Cardiac muscle cell (in vitro differentiated cells and primary cell): Measurements from ENCODE around the gene ARHGEF11. TPM values are rescaled to one million over a fixed set of nuclear protein-coding genes. Genes with fewer than 3 reads are reported as not detected.

Experiments
- DNase-seq, 2 donors: peaks; one replicate each; pipeline versions ENCODE4 v3.0.0 to v3.0.0-alpha.2; 2010 to 2017; ENCODE audit warnings: low read depth in 1 of 2, low spot score in 1 of 2
- H3K27ac ChIP-seq: fragments of 200-600 bp; sonication (generic); 2 replicates; pipeline ENCODE4 v1.5.1; 2016
- H3K27me3 ChIP-seq: fragments of 200-600 bp; sonication (generic); 2 replicates; pipeline ENCODE4 v1.6.0; 2016; ENCODE audit warnings: control low read depth
- H3K36me3 ChIP-seq: fragments of 200-600 bp; sonication (generic); 2 replicates; pipeline ENCODE4 v1.5.1; 2016; ENCODE audit warnings: control low read depth
- H3K4me1 ChIP-seq: fragments of 200-600 bp; sonication (generic); 2 replicates; pipeline ENCODE4 v1.8.1; 2017; ENCODE audit warnings: low read depth, mild to moderate bottlenecking, mixed run types
- H3K4me3 ChIP-seq: fragments of 200-600 bp; sonication (generic); 2 replicates; pipeline ENCODE4 v1.5.1; 2016; ENCODE audit warnings: mild to moderate bottlenecking
- H3K9me3 ChIP-seq: fragments of 200-600 bp; sonication (generic); 2 replicates; pipeline ENCODE4 v1.5.1; 2017; ENCODE audit warnings: low read depth, mild to moderate bottlenecking, control low read depth
- polyA plus RNA-seq: library from polyadenylated mRNA; unstranded; fragments of >200 nt; fragmentation: Nextera tagmentation; extraction: Ambion mirVana; gene quantifications from 2 replicates; pipeline ENCODE4 v1.2.1, GENCODE V29; 2016
- total RNA-seq: library from RNA; depleted of rRNA; stranded (reverse); fragments of >200 nt; gene quantifications from 2 replicates; pipeline ENCODE4 v1.2.3, GENCODE V29; 2016
- TF ChIP-seq, protein P1 (sequence below): IDR thresholded peaks from 2 replicates; pipeline ENCODE4 v1.5.1; 2012; ENCODE audit warnings: low read depth, mild to moderate bottlenecking, low read length

The ARHGEF11 gene
- total and polyA plus RNA-seq, 2 experiments from 2014 or later = 25.8 to 40.1 TPM

DNA sequence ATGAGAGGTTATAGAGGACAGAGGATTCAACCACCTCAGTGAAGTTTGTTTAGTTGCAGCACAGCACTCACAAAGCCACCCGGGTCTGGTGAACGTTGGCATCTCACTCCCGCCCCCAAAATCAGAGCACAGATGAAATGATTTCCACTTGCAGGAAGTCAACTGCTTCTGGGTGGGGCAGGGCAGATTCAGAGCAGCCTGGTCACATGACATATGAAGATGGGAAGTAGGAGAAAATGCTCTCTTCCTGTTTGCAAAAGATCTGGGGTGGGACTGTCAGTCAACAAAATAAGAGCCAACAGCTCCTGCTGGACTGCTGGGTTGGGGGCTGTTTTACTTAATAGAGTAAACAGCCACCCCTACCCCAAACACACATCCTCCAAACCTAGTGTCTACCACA, 81.9 kb downstream of the ARHGEF11 start:
- peaks cover 35% of the 10 kb centered on the region for H3K36me3 ChIP-seq
- H3K4me1 ChIP-seq = peaks cover 22% of the 10 kb centered on the region
- no peaks in the 10 kb centered on the region for H3K9me3 ChIP-seq
- no peak overlapping the region for H3K27ac ChIP-seq
- TF ChIP-seq, protein P1, sequence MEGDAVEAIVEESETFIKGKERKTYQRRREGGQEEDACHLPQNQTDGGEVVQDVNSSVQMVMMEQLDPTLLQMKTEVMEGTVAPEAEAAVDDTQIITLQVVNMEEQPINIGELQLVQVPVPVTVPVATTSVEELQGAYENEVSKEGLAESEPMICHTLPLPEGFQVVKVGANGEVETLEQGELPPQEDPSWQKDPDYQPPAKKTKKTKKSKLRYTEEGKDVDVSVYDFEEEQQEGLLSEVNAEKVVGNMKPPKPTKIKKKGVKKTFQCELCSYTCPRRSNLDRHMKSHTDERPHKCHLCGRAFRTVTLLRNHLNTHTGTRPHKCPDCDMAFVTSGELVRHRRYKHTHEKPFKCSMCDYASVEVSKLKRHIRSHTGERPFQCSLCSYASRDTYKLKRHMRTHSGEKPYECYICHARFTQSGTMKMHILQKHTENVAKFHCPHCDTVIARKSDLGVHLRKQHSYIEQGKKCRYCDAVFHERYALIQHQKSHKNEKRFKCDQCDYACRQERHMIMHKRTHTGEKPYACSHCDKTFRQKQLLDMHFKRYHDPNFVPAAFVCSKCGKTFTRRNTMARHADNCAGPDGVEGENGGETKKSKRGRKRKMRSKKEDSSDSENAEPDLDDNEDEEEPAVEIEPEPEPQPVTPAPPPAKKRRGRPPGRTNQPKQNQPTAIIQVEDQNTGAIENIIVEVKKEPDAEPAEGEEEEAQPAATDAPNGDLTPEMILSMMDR = no peak
- DNase-seq = no peak
- no peaks in the 10 kb centered on the region for H3K27me3 ChIP-seq
- no peak overlapping the region for H3K4me3 ChIP-seq

DNA sequence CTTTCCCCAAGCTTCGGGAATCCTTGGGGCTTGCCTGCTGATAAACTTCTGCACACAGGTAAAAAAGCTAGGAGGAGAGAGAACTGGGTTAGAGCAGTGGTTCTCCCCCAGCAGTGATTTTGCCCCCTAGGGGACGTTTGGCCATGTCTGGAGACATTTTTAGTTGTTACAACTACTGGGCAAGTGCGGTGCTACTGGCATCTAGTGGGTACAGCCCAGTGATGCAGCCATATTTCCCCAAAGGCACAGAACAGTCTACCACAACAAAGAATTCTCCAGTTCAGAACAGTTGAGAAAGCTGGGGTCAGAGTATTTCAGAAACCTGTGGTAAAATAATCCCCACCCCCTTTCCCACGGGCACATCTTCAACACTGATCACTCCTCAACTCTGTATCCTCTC, 83.8 kb downstream of the ARHGEF11 start:
- Histone ChIP-seq H3K4me1 (peaks cover 33% of the 10 kb centered on the region), H3K9me3 (no peaks in the 10 kb centered on the region), H3K4me3 (no peak overlapping the region), H3K27me3 (no peaks in the 10 kb centered on the region), H3K27ac (peak overlapping the region; percentile 12), H3K36me3 (peaks cover 27% of the 10 kb centered on the region)
- DNase-seq = peak in 1 of 2 donors; percentile 18
- TF ChIP-seq, protein P1 = peak; percentile 13

DNA sequence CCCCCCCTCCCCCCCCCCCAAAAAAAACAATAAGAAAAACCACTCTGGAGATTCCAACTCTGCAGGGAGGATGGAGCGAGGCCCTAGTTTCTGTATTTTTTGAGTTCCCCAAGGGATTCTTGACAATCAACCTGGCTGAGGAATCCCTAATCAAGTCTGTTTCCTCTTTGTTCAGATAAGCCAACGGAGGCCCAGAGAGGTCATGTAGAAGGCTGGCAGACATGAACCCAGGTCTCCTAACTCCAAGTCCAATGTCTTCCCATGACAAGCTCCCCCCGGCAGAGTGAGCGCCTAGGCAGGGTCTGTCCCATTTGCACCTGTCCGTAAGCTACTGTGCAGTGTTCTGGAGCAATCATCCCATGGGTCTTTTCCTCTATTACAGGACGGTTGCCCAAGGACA, 85.6 kb downstream of the ARHGEF11 start:
- peaks cover 33% of the 10 kb centered on the region for H3K4me1 ChIP-seq
- no peaks in the 10 kb centered on the region for H3K27me3 ChIP-seq
- TF ChIP-seq, protein P1 = no peak
- no peak overlapping the region for H3K4me3 ChIP-seq
- peak overlapping the region; percentile 93 for H3K27ac ChIP-seq
- no peak for DNase-seq
- no peaks in the 10 kb centered on the region for H3K9me3 ChIP-seq
- H3K36me3 ChIP-seq = peaks cover 23% of the 10 kb centered on the region

DNA sequence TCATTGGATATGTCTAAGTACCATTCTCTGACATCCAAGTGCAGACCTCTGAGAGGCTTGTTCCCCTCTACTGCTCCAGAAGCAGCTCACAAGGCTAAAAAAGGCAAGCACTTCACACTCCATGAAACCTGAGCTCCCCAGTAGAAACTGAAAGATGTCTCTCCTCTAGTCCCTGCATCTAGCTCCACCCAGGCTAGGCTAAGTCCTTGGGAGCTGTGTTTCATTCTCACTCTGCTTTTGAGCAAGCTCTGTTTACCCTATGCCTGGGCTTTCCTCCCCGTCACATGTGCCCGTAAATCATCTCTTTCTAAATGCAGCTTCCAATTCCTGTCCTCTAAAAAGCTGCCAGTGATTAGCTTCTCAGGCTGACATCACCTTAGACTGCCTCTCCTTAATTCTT, 86.1 kb downstream of the ARHGEF11 start:
- Histone ChIP-seq H3K4me3 (no peak overlapping the region), H3K27ac (peak overlapping the region; percentile 93), H3K36me3 (peaks cover 26% of the 10 kb centered on the region), H3K4me1 (peaks cover 33% of the 10 kb centered on the region), H3K27me3 (no peaks in the 10 kb centered on the region), H3K9me3 (no peaks in the 10 kb centered on the region)
- DNase-seq = peak in 1 of 2 donors; percentile 70
- TF ChIP-seq, protein P1 = no peak

DNA sequence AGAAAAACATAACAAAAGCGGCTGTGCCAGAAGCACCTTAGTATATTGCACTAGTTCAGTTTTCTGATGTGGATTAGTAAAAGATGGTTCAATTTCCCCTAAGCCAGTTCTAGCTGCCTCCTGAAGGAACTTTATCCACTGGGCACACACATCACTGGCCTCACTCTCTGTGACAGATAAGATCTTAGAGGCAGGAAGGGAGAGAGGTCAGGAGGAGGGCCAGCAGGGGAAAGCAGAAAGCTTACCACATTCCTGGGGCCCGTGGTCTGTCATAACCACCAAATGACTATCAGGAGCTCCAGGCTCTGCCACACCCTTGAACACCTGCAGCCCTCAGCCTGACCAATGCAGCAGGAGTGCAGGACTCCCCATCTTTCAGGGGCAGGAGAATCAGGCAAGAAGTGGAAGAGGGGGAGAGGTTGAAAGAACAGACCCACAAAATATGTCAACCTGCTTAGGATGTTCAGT, 87.3 kb downstream of the ARHGEF11 start:
- TF ChIP-seq, protein P1 = no peak
- Histone ChIP-seq H3K4me3 (no peak overlapping the region), H3K27me3 (no peaks in the 10 kb centered on the region), H3K4me1 (peaks cover 38% of the 10 kb centered on the region), H3K36me3 (peaks cover 26% of the 10 kb centered on the region), H3K9me3 (no peaks in the 10 kb centered on the region), H3K27ac (peak overlapping the region; percentile 93)
- DNase-seq = no peak
